Stimulated activated CD4-positive, alpha-beta T cell treated with anti-CD3 and anti-CD28 coated beads, Interleukin-1b, Interleukin-23, amount 100 ng/mL, for 1 hour (primary cell): ENCODE measurements around the gene ZNF397.
"Not testable (repeated sequence)": the region's sequence is repeated elsewhere in the genome, so short reads cannot be mapped to it uniquely, and the experiment has no call there.

Source experiments
- DNase-seq, 2 donors: peaks; one replicate each; pipeline ENCODE4 v3.0.0-alpha.2; 2020; ENCODE audit warnings: low read depth in 2 of 2

Gene ZNF397

GRCh38 chr18:35240664-35241447 is at the start of gene ZNF397:
TSS of gene ZNF397 (plus strand) at chr18:35241034. CDS start at chr18:35242471, 1,437 bp downstream.
- peak; percentile 87 to 92 for DNase-seq

- no peak for DNase-seq
Measured at GRCh38 chr18:35191698-35192025, 49.2 kb upstream of the ZNF397 start.

GRCh38 chr18:35192415-35192814 is 48.4 kb upstream of the ZNF397 start:
- no peak for DNase-seq

- no peak for DNase-seq
Measured at GRCh38 chr18:35193316-35193715, 47.5 kb upstream of the ZNF397 start.

- DNase-seq, result no peak
Measured at GRCh38 chr18:35197296-35197695, 43.5 kb upstream of the ZNF397 start.

GRCh38 chr18:35201256-35201931 is 39.4 kb upstream of the ZNF397 start:
- no peak for DNase-seq

- DNase-seq, result no peak
Measured at GRCh38 chr18:35203067-35203466, 37.8 kb upstream of the ZNF397 start.

- DNase-seq, result no peak
Measured at GRCh38 chr18:35205199-35205712, 35.6 kb upstream of the ZNF397 start.

- DNase-seq, result not testable (repeated sequence)
Measured at GRCh38 chr18:35205746-35206458, 34.9 kb upstream of the ZNF397 start.

- no peak for DNase-seq
Measured at GRCh38 chr18:35215026-35215425, 25.8 kb upstream of the ZNF397 start.

- DNase-seq, result not testable (repeated sequence)
Measured at GRCh38 chr18:35216611-35217010, 24.2 kb upstream of the ZNF397 start.

GRCh38 chr18:35219331-35219730 is 21.5 kb upstream of the ZNF397 start:
- DNase-seq, result not testable (repeated sequence)

GRCh38 chr18:35220424-35220823 is 20.4 kb upstream of the ZNF397 start:
- no peak for DNase-seq

GRCh38 chr18:35223797-35224196 is 17.0 kb upstream of the ZNF397 start:
- no peak for DNase-seq

- DNase-seq, result no peak
Measured at GRCh38 chr18:35227254-35227653, 13.6 kb upstream of the ZNF397 start.

- peak; percentile 50 to 57 for DNase-seq
Measured at GRCh38 chr18:35231052-35231451, 9.8 kb upstream of the ZNF397 start.

GRCh38 chr18:35236571-35237363 is 4.1 kb upstream of the ZNF397 start:
- no peak for DNase-seq

- DNase-seq, result no peak
Measured at GRCh38 chr18:35239314-35239713, 1.5 kb upstream of the ZNF397 start.

- DNase-seq, result no peak
Measured at GRCh38 chr18:35241448-35241804, 592 bp downstream of the ZNF397 start.

GRCh38 chr18:35242426-35242825 is 1.6 kb downstream of the ZNF397 start:
- no peak for DNase-seq

- no peak for DNase-seq
Measured at GRCh38 chr18:35244671-35245070, 3.8 kb downstream of the ZNF397 start.
